ENCODE data around the gene EYS. TPM values are rescaled to one million over a fixed set of nuclear protein-coding genes. Genes with fewer than 3 reads are reported as not detected.

EYS gene
- total and polyA plus RNA-seq, 4 donors, result not detected

DNA sequence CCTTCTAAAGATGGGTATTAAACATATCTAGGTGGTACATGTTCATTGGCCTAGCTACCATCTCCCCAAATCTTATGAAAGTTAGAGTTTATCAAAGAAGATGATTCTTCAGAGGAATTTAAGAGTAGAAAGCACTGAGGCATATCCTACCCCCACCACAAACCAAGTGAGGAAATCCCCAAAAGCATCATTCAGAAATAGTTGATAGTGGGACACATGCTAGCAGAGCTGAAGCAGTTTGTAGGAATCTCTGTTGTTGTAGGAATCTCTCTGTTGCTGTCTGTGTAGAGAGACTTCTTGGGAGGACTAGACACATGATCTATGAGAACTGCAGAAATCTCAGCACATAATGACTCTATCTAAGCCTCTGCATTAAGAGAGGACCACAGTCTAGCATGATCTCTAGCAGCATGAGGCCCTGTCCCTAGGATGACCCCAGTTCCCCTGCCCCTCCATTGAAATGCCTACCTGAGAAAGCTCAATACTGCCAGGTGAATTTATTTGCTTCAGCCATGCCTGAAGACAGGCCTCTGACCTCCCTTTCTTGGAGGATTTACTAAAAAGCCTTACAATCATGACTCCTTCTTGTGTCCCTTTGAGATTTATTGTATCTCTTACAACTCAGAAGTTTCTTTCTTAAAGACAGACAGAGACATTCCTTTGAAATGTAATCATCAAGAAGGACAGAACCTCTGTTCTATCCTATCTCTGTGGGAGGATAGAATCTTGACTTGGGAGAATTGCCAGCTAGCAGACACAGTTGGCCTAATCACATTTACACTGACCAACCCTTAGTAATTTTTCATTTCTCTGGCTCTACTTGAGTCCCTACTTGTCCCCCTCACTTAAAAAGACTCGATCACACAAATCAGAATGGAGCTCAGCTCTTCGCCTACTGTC lies 1489.1 kb downstream of the EYS start:
- Histone ChIP-seq H3K9me3 (ENCODE audit: control insufficient read depth, low read length) (no peaks in the 10 kb centered on the region), H3K4me3 (ENCODE audit: low read length in 2 of 2) (no peak overlapping the region), H3K27me3 (ENCODE audit: control insufficient read depth in 1 of 2, insufficient read depth in 2 of 2, low read length in 1 of 2) (peaks cover 0 to 1% of the 10 kb centered on the region in 2 donors), H3K36me3 (ENCODE audit: control insufficient read depth in 1 of 2, insufficient read depth in 2 of 2, low read length in 1 of 2) (no peaks in the 10 kb centered on the region), H3K4me1 (ENCODE audit: control insufficient read depth in 1 of 2, insufficient read depth in 2 of 2, low read length in 2 of 2) (no peaks in the 10 kb centered on the region), H3K27ac (ENCODE audit: low read depth in 1 of 2, low read length in 2 of 2) (no peak overlapping the region)
- DNase-seq, result no peak
- peak; percentile 41 for ATAC-seq (ENCODE audit: low FRiP score)
- intact Hi-C loops (cut with DNase I), result no loop called here
- 43 to 63% methylated on average over 2 of the region's 2 CpGs for WGBS, 2 donors

DNA sequence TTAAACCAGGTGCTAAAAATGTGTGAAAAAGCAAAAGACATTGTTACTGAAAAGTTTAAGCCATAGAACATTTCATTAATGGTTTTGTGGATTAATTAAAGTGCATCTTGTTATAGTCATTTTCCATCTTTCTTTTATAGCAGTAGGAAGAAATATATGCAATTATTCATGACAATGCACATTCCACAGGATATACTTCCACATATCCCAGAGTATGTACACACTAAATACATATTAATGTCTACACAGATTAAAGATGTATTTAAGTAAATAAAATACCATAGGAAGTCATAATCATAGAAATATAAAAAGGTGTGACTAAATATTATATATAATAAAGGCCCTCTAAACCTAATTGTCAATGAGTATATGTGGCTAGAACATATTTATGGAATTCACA lies 1492.7 kb downstream of the EYS start:
- ATAC-seq (ENCODE audit: low FRiP score) (no peak), DNase-seq (no peak)
- peaks cover 4% of the 10 kb centered on the region for H3K9me3 ChIP-seq (ENCODE audit: control insufficient read depth, low read length)
- H3K4me1 ChIP-seq (ENCODE audit: control insufficient read depth in 1 of 2, insufficient read depth in 2 of 2, low read length in 2 of 2), result no peaks in the 10 kb centered on the region
- intact Hi-C loops (cut with DNase I), result no loop called here
- H3K27ac ChIP-seq (ENCODE audit: low read depth in 1 of 2, low read length in 2 of 2), result no peak overlapping the region
- H3K4me3 ChIP-seq (ENCODE audit: low read length in 2 of 2), result no peak overlapping the region
- H3K27me3 ChIP-seq (ENCODE audit: control insufficient read depth in 1 of 2, insufficient read depth in 2 of 2, low read length in 1 of 2), result peaks cover 0 to 1% of the 10 kb centered on the region in 2 donors
- H3K36me3 ChIP-seq (ENCODE audit: control insufficient read depth in 1 of 2, insufficient read depth in 2 of 2, low read length in 1 of 2), result no peaks in the 10 kb centered on the region

DNA sequence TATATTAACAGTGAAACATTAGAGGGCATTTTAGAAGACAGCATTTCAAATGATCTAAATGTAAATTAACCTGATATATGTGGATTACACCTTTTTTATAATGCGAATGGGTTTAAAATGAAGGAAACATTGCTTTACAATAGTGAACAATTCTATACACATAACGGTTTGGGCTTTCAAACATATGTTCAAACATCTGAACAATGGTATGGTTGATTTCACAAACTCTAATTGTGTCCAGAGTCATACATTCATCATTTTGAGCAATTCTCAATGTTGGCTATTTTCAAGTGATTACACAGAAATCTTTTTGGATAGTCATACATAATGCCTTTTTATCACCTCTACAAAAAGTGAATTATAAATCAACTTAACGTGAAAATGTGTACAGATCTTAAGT lies 1493.3 kb downstream of the EYS start:
- Histone ChIP-seq H3K9me3 (ENCODE audit: control insufficient read depth, low read length) (peaks cover 4% of the 10 kb centered on the region), H3K4me1 (ENCODE audit: control insufficient read depth in 1 of 2, insufficient read depth in 2 of 2, low read length in 2 of 2) (no peaks in the 10 kb centered on the region), H3K27me3 (ENCODE audit: control insufficient read depth in 1 of 2, insufficient read depth in 2 of 2, low read length in 1 of 2) (peaks cover 0 to 1% of the 10 kb centered on the region in 2 donors), H3K4me3 (ENCODE audit: low read length in 2 of 2) (no peak overlapping the region), H3K27ac (ENCODE audit: low read depth in 1 of 2, low read length in 2 of 2) (no peak overlapping the region), H3K36me3 (ENCODE audit: control insufficient read depth in 1 of 2, insufficient read depth in 2 of 2, low read length in 1 of 2) (no peaks in the 10 kb centered on the region)
- intact Hi-C loops (cut with DNase I), result no loop called here
- 40 to 48% methylated on average over 3 of the region's 3 CpGs for WGBS, 2 donors
- ATAC-seq (ENCODE audit: low FRiP score), result no peak
- DNase-seq, result no peak

DNA sequence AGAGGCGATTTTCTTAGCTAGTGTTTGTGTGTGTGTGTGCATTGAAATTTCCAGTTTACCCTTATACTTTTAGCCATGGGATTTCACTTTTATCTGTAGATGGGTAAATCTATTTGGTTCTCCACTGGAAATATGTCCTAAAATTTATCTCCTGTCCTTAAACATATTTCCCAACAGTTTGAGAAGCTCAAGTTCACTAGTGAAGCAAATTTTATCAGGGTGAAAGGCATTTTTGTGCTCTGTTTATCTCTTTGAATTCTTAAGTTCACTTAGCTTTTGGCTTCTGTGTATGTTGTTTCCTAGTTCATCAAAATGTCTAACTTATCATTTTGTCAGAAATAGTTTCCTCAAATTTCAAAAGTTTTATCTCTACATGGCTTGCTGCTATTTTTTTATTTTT lies 1509.8 kb downstream of the EYS start:
- no peak for ATAC-seq (ENCODE audit: low FRiP score)

DNA sequence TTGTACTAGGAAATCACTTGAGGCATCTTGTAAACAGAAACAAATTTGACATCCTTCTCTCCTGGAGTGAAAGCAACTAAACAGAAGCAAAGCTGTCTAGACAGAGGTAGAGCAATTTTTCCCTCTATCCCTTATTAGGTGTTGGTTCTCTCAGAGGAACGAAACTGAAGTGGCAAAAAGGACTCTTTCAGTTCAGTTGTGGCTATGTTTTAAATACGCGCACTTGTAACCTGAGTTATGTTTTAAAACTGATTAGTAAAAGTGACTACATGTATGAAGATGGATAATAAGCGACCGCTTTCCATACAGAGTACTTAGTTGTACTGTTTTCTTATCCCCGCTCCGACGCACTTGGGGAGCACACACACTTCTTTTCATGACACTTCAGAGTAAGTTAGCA lies 1520.4 kb downstream of the EYS start:
- ATAC-seq (ENCODE audit: low FRiP score), result no peak
- 52 to 66% methylated on average over 8 of the region's 8 CpGs for WGBS, 2 donors
- DNase-seq, result no peak

More for the DNA sequence above, 1509.8 kb downstream of the EYS start:
- Histone ChIP-seq H3K4me3 (ENCODE audit: low read length in 2 of 2) (no peak overlapping the region), H3K27ac (ENCODE audit: low read depth in 1 of 2, low read length in 2 of 2) (no peak overlapping the region), H3K9me3 (ENCODE audit: control insufficient read depth, low read length) (no peaks in the 10 kb centered on the region), H3K27me3 (ENCODE audit: control insufficient read depth in 1 of 2, insufficient read depth in 2 of 2, low read length in 1 of 2) (no peaks in the 10 kb centered on the region), H3K4me1 (ENCODE audit: control insufficient read depth in 1 of 2, insufficient read depth in 2 of 2, low read length in 2 of 2) (no peaks in the 10 kb centered on the region), H3K36me3 (ENCODE audit: control insufficient read depth in 1 of 2, insufficient read depth in 2 of 2, low read length in 1 of 2) (no peaks in the 10 kb centered on the region)
- DNase-seq, result no peak
- 85 to 100% methylated on average over 1 of the region's 1 CpG for WGBS, 2 donors
- intact Hi-C loops (cut with DNase I), result no loop called here

DNA sequence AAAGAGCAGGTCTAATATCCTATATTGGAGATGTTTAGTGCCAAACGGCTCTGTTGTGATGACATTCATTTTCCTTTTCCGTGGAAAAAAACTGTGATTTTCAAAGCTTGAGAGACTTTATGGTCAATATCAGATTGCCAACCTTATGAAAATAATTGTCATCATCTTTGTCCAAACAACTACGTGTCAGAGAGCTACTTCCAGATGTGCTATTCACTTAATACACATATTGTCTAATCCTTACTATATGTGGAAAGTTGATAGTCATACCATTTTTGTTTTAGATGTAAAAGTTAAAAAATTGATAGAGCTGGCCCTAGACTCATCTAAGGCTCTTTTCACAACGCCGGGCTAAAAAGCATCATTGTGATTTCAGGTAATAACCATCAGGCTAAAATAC lies 1521.4 kb downstream of the EYS start:
- DNase-seq (no peak), ATAC-seq (ENCODE audit: low FRiP score) (no peak)
- no peaks in the 10 kb centered on the region for H3K36me3 ChIP-seq (ENCODE audit: control insufficient read depth in 1 of 2, insufficient read depth in 2 of 2, low read length in 1 of 2)
- WGBS, 2 donors, result 78 to 80% methylated on average over 5 of the region's 5 CpGs
- H3K4me1 ChIP-seq (ENCODE audit: control insufficient read depth in 1 of 2, insufficient read depth in 2 of 2, low read length in 2 of 2), result no peaks in the 10 kb centered on the region
- H3K27ac ChIP-seq (ENCODE audit: low read depth in 1 of 2, low read length in 2 of 2), result no peak overlapping the region
- no peaks in the 10 kb centered on the region for H3K27me3 ChIP-seq (ENCODE audit: control insufficient read depth in 1 of 2, insufficient read depth in 2 of 2, low read length in 1 of 2)
- H3K4me3 ChIP-seq (ENCODE audit: low read length in 2 of 2), result no peak overlapping the region
- intact Hi-C loops (cut with DNase I), result no loop called here
- no peaks in the 10 kb centered on the region for H3K9me3 ChIP-seq (ENCODE audit: control insufficient read depth, low read length)

More for the DNA sequence above, 1520.4 kb downstream of the EYS start:
- Histone ChIP-seq H3K27me3 (ENCODE audit: control insufficient read depth in 1 of 2, insufficient read depth in 2 of 2, low read length in 1 of 2) (no peaks in the 10 kb centered on the region), H3K36me3 (ENCODE audit: control insufficient read depth in 1 of 2, insufficient read depth in 2 of 2, low read length in 1 of 2) (no peaks in the 10 kb centered on the region), H3K9me3 (ENCODE audit: control insufficient read depth, low read length) (no peaks in the 10 kb centered on the region), H3K27ac (ENCODE audit: low read depth in 1 of 2, low read length in 2 of 2) (no peak overlapping the region), H3K4me3 (ENCODE audit: low read length in 2 of 2) (no peak overlapping the region), H3K4me1 (ENCODE audit: control insufficient read depth in 1 of 2, insufficient read depth in 2 of 2, low read length in 2 of 2) (no peaks in the 10 kb centered on the region)
- intact Hi-C loops (cut with DNase I), result no loop called here

DNA sequence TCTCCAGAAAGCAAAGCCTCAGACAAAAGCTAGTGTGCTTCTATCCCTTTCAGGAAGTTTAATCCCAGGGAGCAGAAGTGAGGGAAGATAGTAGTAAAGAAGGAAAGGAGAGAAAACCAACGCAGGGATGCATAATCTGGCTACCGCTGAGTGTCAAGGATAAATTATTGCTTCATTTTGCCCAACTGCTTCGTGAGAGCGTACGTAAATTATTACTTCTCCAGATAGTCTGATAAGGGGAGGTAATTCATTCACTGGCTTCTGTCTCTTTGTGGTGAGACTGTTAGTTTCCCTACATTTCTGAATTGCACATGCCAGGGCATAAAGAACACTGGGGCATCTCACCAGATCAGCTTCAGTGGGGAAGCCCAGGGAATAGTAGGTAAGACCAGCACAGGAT lies 1531.7 kb downstream of the EYS start:
- intact Hi-C loops (cut with DNase I), result no loop called here
- Histone ChIP-seq H3K9me3 (ENCODE audit: control insufficient read depth, low read length) (no peaks in the 10 kb centered on the region), H3K36me3 (ENCODE audit: control insufficient read depth in 1 of 2, insufficient read depth in 2 of 2, low read length in 1 of 2) (no peaks in the 10 kb centered on the region), H3K4me3 (ENCODE audit: low read length in 2 of 2) (no peak overlapping the region), H3K27me3 (ENCODE audit: control insufficient read depth in 1 of 2, insufficient read depth in 2 of 2, low read length in 1 of 2) (no peaks in the 10 kb centered on the region), H3K27ac (ENCODE audit: low read depth in 1 of 2, low read length in 2 of 2) (no peak overlapping the region), H3K4me1 (ENCODE audit: control insufficient read depth in 1 of 2, insufficient read depth in 2 of 2, low read length in 2 of 2) (no peaks in the 10 kb centered on the region)
- ATAC-seq (ENCODE audit: low FRiP score) (no peak), DNase-seq (no peak)
- WGBS, 2 donors, result 36 to 48% methylated on average over 5 of the region's 5 CpGs

DNA sequence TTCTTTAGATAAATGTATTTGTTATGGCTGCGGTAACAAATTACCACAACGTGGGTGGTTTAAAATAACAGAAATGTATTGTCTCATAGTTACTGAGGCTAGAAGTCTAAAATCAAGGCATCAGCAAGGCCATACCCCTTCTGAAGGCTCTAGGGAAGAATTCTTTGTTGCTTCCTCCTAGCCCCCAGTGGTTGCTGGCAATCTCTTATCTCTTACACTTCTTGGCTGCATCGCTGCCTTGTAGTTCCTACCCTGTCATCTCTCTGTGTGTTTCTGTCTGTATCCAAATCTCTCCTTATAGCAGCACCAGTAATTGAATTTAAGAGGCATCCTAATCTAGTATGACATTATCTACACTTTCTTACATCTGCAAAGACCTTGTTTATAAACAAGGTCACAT lies 1536.7 kb downstream of the EYS start:
- no peak for ATAC-seq (ENCODE audit: low FRiP score)
- intact Hi-C loops (cut with DNase I), result no loop called here
- Histone ChIP-seq H3K4me3 (ENCODE audit: low read length in 2 of 2) (no peak overlapping the region), H3K27ac (ENCODE audit: low read depth in 1 of 2, low read length in 2 of 2) (no peak overlapping the region), H3K27me3 (ENCODE audit: control insufficient read depth in 1 of 2, insufficient read depth in 2 of 2, low read length in 1 of 2) (no peaks in the 10 kb centered on the region), H3K4me1 (ENCODE audit: control insufficient read depth in 1 of 2, insufficient read depth in 2 of 2, low read length in 2 of 2) (no peaks in the 10 kb centered on the region), H3K36me3 (ENCODE audit: control insufficient read depth in 1 of 2, insufficient read depth in 2 of 2, low read length in 1 of 2) (no peaks in the 10 kb centered on the region), H3K9me3 (ENCODE audit: control insufficient read depth, low read length) (no peaks in the 10 kb centered on the region)
- WGBS, 2 donors, result 52 to 58% methylated on average over 3 of the region's 3 CpGs
- no peak for DNase-seq

DNA sequence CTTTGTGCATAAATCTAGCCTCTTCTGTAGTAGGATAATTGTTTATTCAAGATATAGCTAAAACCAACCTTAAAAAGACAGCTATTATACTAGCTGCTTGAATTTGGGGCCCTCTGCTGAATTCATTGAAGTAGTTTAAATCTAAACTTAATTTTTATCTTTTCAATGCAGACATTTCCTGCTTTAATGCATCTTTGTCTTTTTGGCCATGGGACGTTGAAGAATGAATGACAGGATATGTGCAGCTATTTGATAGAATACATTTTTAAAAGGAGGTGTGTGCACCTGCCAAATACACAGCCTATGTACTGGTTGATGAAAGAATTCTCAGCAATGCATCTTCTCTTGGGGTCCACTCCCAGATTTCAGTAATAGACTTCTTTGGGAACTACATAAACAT lies 1546.5 kb downstream of the EYS start:
- DNase-seq (no peak), ATAC-seq (ENCODE audit: low FRiP score) (no peak)
- no peak overlapping the region for H3K4me3 ChIP-seq (ENCODE audit: low read length in 2 of 2)
- intact Hi-C loops (cut with DNase I), result no loop called here
- WGBS, 2 donors, result 34 to 38% methylated on average over 1 of the region's 1 CpG
- no peak overlapping the region for H3K27ac ChIP-seq (ENCODE audit: low read depth in 1 of 2, low read length in 2 of 2)
- H3K36me3 ChIP-seq (ENCODE audit: control insufficient read depth in 1 of 2, insufficient read depth in 2 of 2, low read length in 1 of 2), result no peaks in the 10 kb centered on the region
- no peaks in the 10 kb centered on the region for H3K4me1 ChIP-seq (ENCODE audit: control insufficient read depth in 1 of 2, insufficient read depth in 2 of 2, low read length in 2 of 2)
- no peaks in the 10 kb centered on the region for H3K9me3 ChIP-seq (ENCODE audit: control insufficient read depth, low read length)
- no peaks in the 10 kb centered on the region for H3K27me3 ChIP-seq (ENCODE audit: control insufficient read depth in 1 of 2, insufficient read depth in 2 of 2, low read length in 1 of 2)
